RWPE2 (cell line): Measurements from ENCODE around the gene PSMA4.

Source experiments
- ATAC-seq: fragments of 200-7000 bp; cut with Tn5 transposase; 3 replicates; pipeline ENCODE4 v1.9.1; 2021; ENCODE audit warnings: low read depth
- DNase-seq: peaks from one replicate; pipeline ENCODE4 v3.0.0-alpha.2; 2020; ENCODE audit warnings: low spot score
- H3K27ac ChIP-seq: fragments of 450-650 bp; 2 replicates; pipeline ENCODE4 v1.5.1; 2017; ENCODE audit warnings: mild to moderate bottlenecking; ENCODE audit not compliant: poor library complexity, severe bottlenecking
- H3K27me3 ChIP-seq: fragments of 250-450 bp; sonication (Bioruptor Pico); 2 replicates; pipeline ENCODE4 v1.5.1; 2021; ENCODE audit warnings: mild to moderate bottlenecking, moderate library complexity; ENCODE audit not compliant: insufficient read depth, poor library complexity, severe bottlenecking
- H3K36me3 ChIP-seq: fragments of 250-450 bp; sonication (Bioruptor Pico); 2 replicates; pipeline ENCODE4 v1.5.1; 2020; ENCODE audit warnings: low read depth, mild to moderate bottlenecking, moderate library complexity
- H3K4me1 ChIP-seq: fragments of 250-450 bp; sonication (Bioruptor Pico); 2 replicates; pipeline ENCODE4 v1.5.1; 2021; ENCODE audit warnings: mild to moderate bottlenecking, moderate library complexity; ENCODE audit not compliant: insufficient read depth, poor library complexity, severe bottlenecking
- H3K4me3 ChIP-seq: fragments of 250-450 bp; sonication (Bioruptor Pico); 2 replicates; pipeline ENCODE4 v1.5.1; 2021; ENCODE audit warnings: mild to moderate bottlenecking, moderate library complexity; ENCODE audit not compliant: severe bottlenecking
- H3K9me3 ChIP-seq: fragments of 250-450 bp; sonication (Bioruptor Pico); 2 replicates; pipeline ENCODE4 v1.5.1; 2021; ENCODE audit warnings: mild to moderate bottlenecking, moderate library complexity; ENCODE audit not compliant: severe bottlenecking
- CTCF ChIP-seq: fragments of 450-650 bp; IDR thresholded peaks from one replicate; pipeline ENCODE4 v1.5.1; 2017; ENCODE audit warnings: mild to moderate bottlenecking, moderate library complexity; ENCODE audit not compliant: poor library complexity, severe bottlenecking

Gene PSMA4

GRCh38 chr15:78561490-78561889, 21.2 kb downstream of the PSMA4 start:
- Histone ChIP-seq H3K27ac (no peak overlapping the region), H3K9me3 (no peaks in the 10 kb centered on the region), H3K4me3 (no peak overlapping the region), H3K4me1 (peaks cover 4% of the 10 kb centered on the region), H3K36me3 (no peaks in the 10 kb centered on the region), H3K27me3 (no peaks in the 10 kb centered on the region)
- DNase-seq (no peak), ATAC-seq (no peak)
- no peak for TF ChIP-seq CTCF

- TF ChIP-seq CTCF: no peak
- no peak for DNase-seq
- no peak for ATAC-seq
Measured at GRCh38 chr15:78563092-78563491, 22.8 kb downstream of the PSMA4 start.

GRCh38 chr15:78564743-78565096, 24.5 kb downstream of the PSMA4 start:
- no peak for ATAC-seq
- Histone ChIP-seq H3K4me3 (peak overlapping the region; percentile 97), H3K27ac (peak overlapping the region; percentile 61), H3K4me1 (peaks cover 12% of the 10 kb centered on the region), H3K27me3 (no peaks in the 10 kb centered on the region), H3K9me3 (no peaks in the 10 kb centered on the region), H3K36me3 (no peaks in the 10 kb centered on the region)
- no peak for TF ChIP-seq CTCF
- DNase-seq: no peak

More at GRCh38 chr15:78563092-78563491, 22.8 kb downstream of the PSMA4 start:
- H3K36me3 ChIP-seq: no peaks in the 10 kb centered on the region
- no peak overlapping the region for H3K27ac ChIP-seq
- no peaks in the 10 kb centered on the region for H3K27me3 ChIP-seq
- no peaks in the 10 kb centered on the region for H3K9me3 ChIP-seq
- no peak overlapping the region for H3K4me3 ChIP-seq
- peaks cover 12% of the 10 kb centered on the region for H3K4me1 ChIP-seq

- Histone ChIP-seq H3K36me3 (no peaks in the 10 kb centered on the region), H3K4me3 (peak within 1 kb of the TSS; percentile 97), H3K27me3 (no peaks in the 10 kb centered on the region), H3K9me3 (no peaks in the 10 kb centered on the region), H3K27ac (peak within 1 kb of the TSS; percentile 61), H3K4me1 (peaks cover 12% of the 10 kb centered on the region)
- ATAC-seq (peak; percentile 91), DNase-seq (peak; percentile 97)
- TF ChIP-seq CTCF: no peak
Measured at GRCh38 chr15:78565097-78565950, 25.1 kb downstream of the PSMA4 start, which contains the start of gene CHRNA5. CHRNA5 (plus strand) TSS chr15:78565520; CDS start chr15:78565720, 200 bp downstream.
